Right lobe of liver (tissue), 6 donors: ENCODE results near the gene FANK1. TPM values are rescaled to one million over a fixed set of nuclear protein-coding genes. Genes with fewer than 3 reads are reported as not detected.

Source experiments
- ATAC-seq, 4 donors: fragments of 200-7000 bp; cut with Tn5 transposase; one replicate each; pipeline ENCODE4 v1.9.1; 2020; ENCODE audit warnings: mild to moderate bottlenecking in 4 of 4, moderate library complexity in 4 of 4
- DNase-seq, 3 donors: peaks; one replicate each; pipeline ENCODE4 v3.0.0-alpha.2; 2020
- H3K27ac ChIP-seq, 3 donors: fragments of 200-600 bp; one replicate each; pipeline ENCODE4 v1.8.0; 2022
- H3K27me3 ChIP-seq, 2 donors: fragments of 200-600 bp; one replicate each; pipeline ENCODE4 v1.8.0; 2022
- H3K36me3 ChIP-seq, 4 donors: fragments of 200-600 bp; sonication (generic) in 1 of 4; one replicate each; pipeline versions ENCODE4 v1.5.1 to v1.8.0; 2017 to 2022; ENCODE audit warnings: control low read depth in 1 of 4
- H3K4me1 ChIP-seq, 4 donors: fragments of 200-600 bp; sonication (generic) in 1 of 4; one replicate each; pipeline versions ENCODE4 v1.5.1 to v1.8.0; 2017 to 2022; ENCODE audit warnings: control low read depth in 1 of 4
- H3K4me3 ChIP-seq, 3 donors: fragments of 200-600 bp; one replicate each; pipeline ENCODE4 v1.8.0; 2022
- H3K9me3 ChIP-seq, 4 donors: fragments of 200-600 bp; sonication (generic) in 1 of 4; one replicate each; pipeline versions ENCODE4 v1.5.1 to v1.8.0; 2017 to 2022; ENCODE audit warnings: control low read depth in 1 of 4
- CTCF ChIP-seq, 4 donors: fragments of 200-600 bp in 3 of 4; fragments of 450-650 bp in 1 of 4; IDR thresholded peaks; one replicate each; pipeline versions ENCODE4 v1.5.1 to v1.8.0; 2016 to 2022; ENCODE audit warnings: antibody characterized with exemption in 4 of 4, mild to moderate bottlenecking in 2 of 4
- POLR2A ChIP-seq: fragments of 450-650 bp; IDR thresholded peaks from one replicate; pipeline ENCODE4 v1.6.1; 2017; ENCODE audit warnings: antibody characterized with exemption, mild to moderate bottlenecking
- WGBS: methylation state at CpG from one replicate; pipeline ENCODE4 v1.1.6; 2018; ENCODE audit warnings: low coverage, low lambda C conversion rate; ENCODE audit not compliant: insufficient coverage; ENCODE audit errors: missing lambda C conversion rate; 5-methylcytosine and 5-hydroxymethylcytosine counted together
- intact Hi-C, 2 donors: fragments of 100-400 bp; cut with DNase I; formaldehyde crosslinking; loops; one replicate each; pipeline versions ENCODE4 v1.11.2 to v1.14.1; 2022
- total RNA-seq, 6 experiments: library from RNA; depleted of rRNA in 2 of 6; stranded (reverse); fragments of >200 nt in 2 of 6; fragmentation: NEBNext Ultra II Directional in 3 of 6; extraction: Animal tissue kit (Norgen Biotek cat#: 25700) in 3 of 6; gene quantifications; one replicate each; pipeline versions ENCODE4 v1.1.0 to v1.2.4, GENCODE V29; 2016 to 2023
- donor health status: DM: no; HTN: yes; CAD: no.
- donor health status: DM: no; HTN: no; CAD: no.
- donor health status: DM: no; HTN: no; CAD: no.
- donor health status: DM: no; HTN: yes; CAD: no.
- donor health status: DM: no; HTN: yes; CAD: no.

FANK1 gene
- total RNA-seq, 6 experiments from 2014 or later = 0.18 TPM; not detected in 5

- ATAC-seq = no peak
- intact Hi-C loops = no loop called here
- WGBS = 66% methylated on average over 3 of the region's 3 CpGs
Measured at GRCh38 chr10:126016882-126017281, 120.5 kb downstream of the FANK1 start.

GRCh38 chr10:126017961-126018560, 121.7 kb downstream of the FANK1 start:
- H3K4me3 ChIP-seq = no peak overlapping the region
- DNase-seq = no peak
- TF ChIP-seq POLR2A (no peak), CTCF (IDR thresholded peaks at IDR 0.05) (no peak)
- ATAC-seq = no peak
- H3K9me3 ChIP-seq = no peaks in the 10 kb centered on the region
- WGBS = 50% methylated on average over 2 of the region's 2 CpGs
- H3K4me1 ChIP-seq = no peaks in the 10 kb centered on the region
- H3K36me3 ChIP-seq = no peaks in the 10 kb centered on the region
- H3K27me3 ChIP-seq = no peaks in the 10 kb centered on the region
- H3K27ac ChIP-seq = no peak overlapping the region
- intact Hi-C loops = no loop called here

More at GRCh38 chr10:126016882-126017281, 120.5 kb downstream of the FANK1 start:
- Histone ChIP-seq H3K27me3 (no peaks in the 10 kb centered on the region), H3K4me3 (no peak overlapping the region), H3K4me1 (no peaks in the 10 kb centered on the region), H3K9me3 (no peaks in the 10 kb centered on the region), H3K36me3 (no peaks in the 10 kb centered on the region), H3K27ac (no peak overlapping the region)
- no peak for DNase-seq
- TF ChIP-seq CTCF (IDR thresholded peaks at IDR 0.05) = no peak
- no peak for TF ChIP-seq POLR2A

GRCh38 chr10:126021833-126022500, 125.6 kb downstream of the FANK1 start:
- no peaks in the 10 kb centered on the region for H3K4me1 ChIP-seq
- 52% methylated on average over 4 of the region's 5 CpGs for WGBS
- H3K36me3 ChIP-seq = no peaks in the 10 kb centered on the region
- no peaks in the 10 kb centered on the region for H3K27me3 ChIP-seq
- TF ChIP-seq POLR2A = no peak
- no peak for TF ChIP-seq CTCF (IDR thresholded peaks at IDR 0.05)
- intact Hi-C loops = no loop called here
- H3K9me3 ChIP-seq = no peaks in the 10 kb centered on the region
- H3K4me3 ChIP-seq = no peak overlapping the region
- ATAC-seq (no peak), DNase-seq (no peak)
- no peak overlapping the region for H3K27ac ChIP-seq

GRCh38 chr10:126022841-126023240, 126.5 kb downstream of the FANK1 start:
- DNase-seq (no peak), ATAC-seq (no peak)
- H3K4me1 ChIP-seq = no peaks in the 10 kb centered on the region
- H3K36me3 ChIP-seq = no peaks in the 10 kb centered on the region
- no peak overlapping the region for H3K27ac ChIP-seq
- intact Hi-C loops = no loop called here
- no peak overlapping the region for H3K4me3 ChIP-seq
- no peaks in the 10 kb centered on the region for H3K9me3 ChIP-seq
- no peak for TF ChIP-seq POLR2A
- TF ChIP-seq CTCF (IDR thresholded peaks at IDR 0.05) = no peak
- H3K27me3 ChIP-seq = no peaks in the 10 kb centered on the region
- WGBS = 80% methylated on average over 5 of the region's 5 CpGs
